Uterus (tissue), 2 donors: ENCODE results near the gene RASSF4.

Experiments used
- POLR2A ChIP-seq, 2 donors: fragments of 450-650 bp; IDR thresholded peaks; one replicate each; pipeline ENCODE4 v1.6.1; 2016; ENCODE audit warnings: antibody characterized with exemption in 2 of 2, mild to moderate bottlenecking in 1 of 2, moderate library complexity in 1 of 2
- TF ChIP-seq, protein P1 (sequence below), 4 experiments: fragments of 200-600 bp in 2 of 4; fragments of 450-650 bp in 2 of 4; sonication (generic) in 2 of 4; IDR thresholded peaks; one replicate each; pipeline ENCODE4 v1.5.1; 2016 to 2019; ENCODE audit warnings: antibody characterized with exemption in 4 of 4, mild to moderate bottlenecking in 2 of 4, moderate library complexity in 1 of 4

DNA sequence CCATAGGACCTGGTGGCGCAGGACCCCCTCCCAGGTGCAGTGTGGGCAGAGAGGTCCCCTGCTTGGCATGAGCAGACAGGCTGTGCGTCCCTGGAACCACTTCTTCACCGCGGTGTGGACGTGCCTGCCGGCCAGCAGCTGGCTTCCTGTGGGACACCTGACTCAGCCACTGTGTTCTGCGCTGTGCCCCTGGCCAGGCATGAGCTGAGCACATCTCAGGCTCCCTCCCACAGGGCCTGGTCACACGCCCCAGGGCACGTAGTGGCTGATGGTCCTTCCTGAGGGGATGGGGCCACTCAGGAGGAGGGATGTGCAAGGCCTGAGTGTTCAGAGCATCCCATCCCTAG is 22.5 kb downstream of the RASSF4 start:
- TF ChIP-seq, protein P1, sequence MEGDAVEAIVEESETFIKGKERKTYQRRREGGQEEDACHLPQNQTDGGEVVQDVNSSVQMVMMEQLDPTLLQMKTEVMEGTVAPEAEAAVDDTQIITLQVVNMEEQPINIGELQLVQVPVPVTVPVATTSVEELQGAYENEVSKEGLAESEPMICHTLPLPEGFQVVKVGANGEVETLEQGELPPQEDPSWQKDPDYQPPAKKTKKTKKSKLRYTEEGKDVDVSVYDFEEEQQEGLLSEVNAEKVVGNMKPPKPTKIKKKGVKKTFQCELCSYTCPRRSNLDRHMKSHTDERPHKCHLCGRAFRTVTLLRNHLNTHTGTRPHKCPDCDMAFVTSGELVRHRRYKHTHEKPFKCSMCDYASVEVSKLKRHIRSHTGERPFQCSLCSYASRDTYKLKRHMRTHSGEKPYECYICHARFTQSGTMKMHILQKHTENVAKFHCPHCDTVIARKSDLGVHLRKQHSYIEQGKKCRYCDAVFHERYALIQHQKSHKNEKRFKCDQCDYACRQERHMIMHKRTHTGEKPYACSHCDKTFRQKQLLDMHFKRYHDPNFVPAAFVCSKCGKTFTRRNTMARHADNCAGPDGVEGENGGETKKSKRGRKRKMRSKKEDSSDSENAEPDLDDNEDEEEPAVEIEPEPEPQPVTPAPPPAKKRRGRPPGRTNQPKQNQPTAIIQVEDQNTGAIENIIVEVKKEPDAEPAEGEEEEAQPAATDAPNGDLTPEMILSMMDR (IDR thresholded peaks at IDR 0.05): no peak
- no peak for TF ChIP-seq POLR2A (IDR thresholded peaks at IDR 0.05)
